Smooth muscle cell (in vitro differentiated cells): ENCODE data around the gene PHACTR1. TPM values are rescaled to one million over a fixed set of nuclear protein-coding genes. Genes with fewer than 3 reads are reported as not detected.

Experiments
- DNase-seq: peaks from one replicate; lab custom pipeline; 2025; ENCODE audit not compliant: unreplicated experiment; lab: John Stamatoyannopoulos, UW
- H2AFZ ChIP-seq: fragments of 200-600 bp; sonication (generic); 2 replicates; pipeline ENCODE4 v1.6.0; 2016; ENCODE audit warnings: antibody characterized with exemption, low read depth, mild to moderate bottlenecking
- H3F3A ChIP-seq: fragments of 200-600 bp; sonication (generic); 2 replicates; pipeline ENCODE4 v1.6.0; 2017; ENCODE audit warnings: antibody characterized with exemption, low read depth
- H3K27ac ChIP-seq: fragments of 200-600 bp; sonication (generic); 2 replicates; pipeline ENCODE4 v1.5.1; 2016; ENCODE audit warnings: low read depth, mild to moderate bottlenecking
- H3K27me3 ChIP-seq: fragments of 200-600 bp; sonication (generic); 2 replicates; pipeline ENCODE4 v1.6.1; 2016; ENCODE audit warnings: low read depth, mild to moderate bottlenecking
- H3K36me3 ChIP-seq: fragments of 200-600 bp; sonication (generic); 2 replicates; pipeline ENCODE4 v1.5.1; 2016; ENCODE audit warnings: low read depth
- H3K4me1 ChIP-seq: fragments of 200-600 bp; sonication (generic); 2 replicates; pipeline ENCODE4 v1.5.1; 2016; ENCODE audit warnings: low read depth
- H3K4me2 ChIP-seq: fragments of 200-600 bp; sonication (generic); 2 replicates; pipeline ENCODE4 v1.6.0; 2016; ENCODE audit warnings: mild to moderate bottlenecking
- H3K4me3 ChIP-seq: fragments of 200-600 bp; sonication (generic); 2 replicates; pipeline ENCODE4 v1.5.1; 2016; ENCODE audit warnings: mild to moderate bottlenecking
- H3K79me2 ChIP-seq: fragments of 200-600 bp; sonication (generic); 2 replicates; pipeline ENCODE4 v1.6.0; 2016; ENCODE audit warnings: low read depth, mild to moderate bottlenecking
- H3K9ac ChIP-seq: fragments of 200-600 bp; sonication (generic); 2 replicates; pipeline ENCODE4 v1.6.0; 2016; ENCODE audit warnings: low read depth
- H3K9me3 ChIP-seq: fragments of 200-600 bp; sonication (generic); replicated peaks from 2 replicates; pipeline ENCODE4 v1.5.1; 2016; ENCODE audit warnings: low read depth
- H4K20me1 ChIP-seq: fragments of 200-600 bp; sonication (generic); 2 replicates; pipeline ENCODE4 v1.6.0; 2016; ENCODE audit warnings: low read depth
- CTCF ChIP-seq: fragments of 200-600 bp; sonication (generic); IDR thresholded peaks from 2 replicates; pipeline ENCODE4 v1.5.1; 2017; ENCODE audit warnings: borderline replicate concordance, mild to moderate bottlenecking, antibody characterized with exemption; ENCODE audit not compliant: insufficient read depth, poor library complexity, severe bottlenecking
- WGBS: methylation state at CpG from one replicate; pipeline ENCODE4 v1.1.7; 2016; ENCODE audit warnings: low lambda C conversion rate; 5-methylcytosine and 5-hydroxymethylcytosine counted together
- polyA plus RNA-seq: library from polyadenylated mRNA; unstranded; fragments of >200 nt; fragmentation: Nextera tagmentation; extraction: Ambion mirVana; gene quantifications from 2 replicates; pipeline ENCODE4 v1.2.1, GENCODE V29; 2016
- total RNA-seq: library from RNA; depleted of rRNA; stranded (reverse); fragments of >200 nt; gene quantifications from 2 replicates; pipeline ENCODE4 v1.2.3, GENCODE V29; 2014

The PHACTR1 gene
- total and polyA plus RNA-seq, 2 experiments from 2014 or later, result 0.09 to 0.67 TPM

GRCh38 chr6:13259393-13259792 is 542.8 kb downstream of the PHACTR1 start:
- H3K4me1 ChIP-seq, result no peaks in the 10 kb centered on the region
- no peak for DNase-seq
- no peaks in the 10 kb centered on the region for H3F3A ChIP-seq
- no peaks in the 10 kb centered on the region for H3K9me3 ChIP-seq
- H3K9ac ChIP-seq, result no peak overlapping the region
- H3K27me3 ChIP-seq, result no peaks in the 10 kb centered on the region
- no peak overlapping the region for H2AFZ ChIP-seq
- no peak overlapping the region for H3K27ac ChIP-seq
- H3K36me3 ChIP-seq, result no peaks in the 10 kb centered on the region
- no peak for TF ChIP-seq CTCF
- WGBS, result 95% methylated on average over 3 of the region's 3 CpGs
- no peaks in the 10 kb centered on the region for H4K20me1 ChIP-seq
- no peaks in the 10 kb centered on the region for H3K79me2 ChIP-seq
- H3K4me3 ChIP-seq, result no peak overlapping the region
- H3K4me2 ChIP-seq, result no peak overlapping the region

DNA sequence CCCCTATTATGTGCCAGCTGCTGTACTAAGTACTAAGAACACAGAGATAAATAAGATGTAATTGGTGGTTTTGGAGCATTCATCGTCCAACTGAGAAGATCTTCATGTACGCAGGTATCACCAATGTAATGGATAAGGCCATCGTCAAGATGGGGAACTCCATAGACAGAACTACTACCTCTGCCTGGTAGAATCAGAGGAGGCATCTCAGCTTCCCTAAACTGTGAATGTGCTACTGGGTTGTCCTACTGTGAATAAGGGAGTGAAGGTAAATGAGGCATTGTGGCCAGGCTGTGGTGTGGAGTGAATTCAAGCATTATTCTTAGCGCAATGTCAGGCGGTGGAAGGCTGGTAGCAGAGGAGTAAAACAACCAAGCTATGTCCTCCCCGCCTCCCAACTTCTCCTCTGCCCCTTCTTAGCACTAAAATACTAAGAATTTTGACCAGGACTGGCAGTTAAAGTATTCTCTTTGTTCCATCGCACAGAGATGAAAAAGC is 543.6 kb downstream of the PHACTR1 start:
- WGBS, result 78% methylated on average over 7 of the region's 7 CpGs
- H3K27me3 ChIP-seq, result no peaks in the 10 kb centered on the region
- H3K79me2 ChIP-seq, result no peaks in the 10 kb centered on the region
- no peak overlapping the region for H3K4me2 ChIP-seq
- no peak overlapping the region for H3K4me3 ChIP-seq
- H2AFZ ChIP-seq, result no peak overlapping the region
- DNase-seq, result no peak
- no peaks in the 10 kb centered on the region for H4K20me1 ChIP-seq
- H3F3A ChIP-seq, result no peaks in the 10 kb centered on the region
- no peak overlapping the region for H3K9ac ChIP-seq
- H3K36me3 ChIP-seq, result no peaks in the 10 kb centered on the region
- no peak overlapping the region for H3K27ac ChIP-seq
- no peaks in the 10 kb centered on the region for H3K4me1 ChIP-seq
- no peaks in the 10 kb centered on the region for H3K9me3 ChIP-seq
- no peak for TF ChIP-seq CTCF

- WGBS, result 97% methylated on average over 5 of the region's 5 CpGs
- no peak overlapping the region for H3K4me3 ChIP-seq
- H3K27ac ChIP-seq, result no peak overlapping the region
- DNase-seq, result no peak
- no peak overlapping the region for H2AFZ ChIP-seq
- no peaks in the 10 kb centered on the region for H3K9me3 ChIP-seq
- no peaks in the 10 kb centered on the region for H3K4me1 ChIP-seq
- no peaks in the 10 kb centered on the region for H3F3A ChIP-seq
- no peaks in the 10 kb centered on the region for H4K20me1 ChIP-seq
- no peak overlapping the region for H3K9ac ChIP-seq
- no peaks in the 10 kb centered on the region for H3K27me3 ChIP-seq
- no peak for TF ChIP-seq CTCF
- no peaks in the 10 kb centered on the region for H3K36me3 ChIP-seq
- no peaks in the 10 kb centered on the region for H3K79me2 ChIP-seq
- H3K4me2 ChIP-seq, result no peak overlapping the region
These were observed 544.3 kb downstream of the PHACTR1 start for GRCh38 chr6:13260831-13261230.

DNA sequence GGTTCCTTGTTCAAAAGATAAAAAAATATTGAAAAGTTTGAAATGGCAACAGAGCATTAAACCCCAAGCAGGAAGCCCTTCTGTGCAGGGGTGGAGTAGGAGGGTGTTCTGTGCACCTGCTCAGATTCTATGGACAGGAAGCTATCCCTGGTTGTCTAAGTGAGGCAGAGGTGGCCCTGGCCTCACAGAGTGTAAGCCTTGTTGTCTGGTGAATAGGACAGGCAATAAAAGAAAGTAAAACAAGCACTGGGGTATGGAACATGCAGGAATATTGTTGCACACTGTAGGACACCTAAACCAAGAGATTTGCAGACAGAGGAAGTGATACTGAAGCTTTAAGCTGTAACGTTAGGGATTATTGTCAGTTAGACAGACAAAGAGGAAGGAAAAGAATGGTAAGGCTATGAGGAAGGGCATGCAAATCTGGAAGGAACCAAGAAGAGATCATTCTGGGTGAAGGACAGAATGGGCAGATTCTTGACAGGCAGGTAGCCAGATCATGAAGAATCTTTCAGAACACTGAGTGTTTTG is 545.0 kb downstream of the PHACTR1 start:
- H3K36me3 ChIP-seq, result no peaks in the 10 kb centered on the region
- no peak for TF ChIP-seq CTCF
- H4K20me1 ChIP-seq, result no peaks in the 10 kb centered on the region
- no peak overlapping the region for H3K4me2 ChIP-seq
- H3F3A ChIP-seq, result no peaks in the 10 kb centered on the region
- no peaks in the 10 kb centered on the region for H3K4me1 ChIP-seq
- H3K9ac ChIP-seq, result no peak overlapping the region
- H3K27me3 ChIP-seq, result no peaks in the 10 kb centered on the region
- no peak overlapping the region for H3K4me3 ChIP-seq
- 83% methylated on average over 1 of the region's 1 CpG for WGBS
- H2AFZ ChIP-seq, result no peak overlapping the region
- no peaks in the 10 kb centered on the region for H3K9me3 ChIP-seq
- DNase-seq, result no peak
- no peak overlapping the region for H3K27ac ChIP-seq
- no peaks in the 10 kb centered on the region for H3K79me2 ChIP-seq
